NCI-H1092 treated with DMSO at 0.1 percent for 48 hours (cell line): ENCODE measurements around the gene CMSS1.

Source experiments
- DNase-seq: peaks from one replicate; lab custom pipeline; 2025; lab: John Stamatoyannopoulos, UW

Gene CMSS1

DNA sequence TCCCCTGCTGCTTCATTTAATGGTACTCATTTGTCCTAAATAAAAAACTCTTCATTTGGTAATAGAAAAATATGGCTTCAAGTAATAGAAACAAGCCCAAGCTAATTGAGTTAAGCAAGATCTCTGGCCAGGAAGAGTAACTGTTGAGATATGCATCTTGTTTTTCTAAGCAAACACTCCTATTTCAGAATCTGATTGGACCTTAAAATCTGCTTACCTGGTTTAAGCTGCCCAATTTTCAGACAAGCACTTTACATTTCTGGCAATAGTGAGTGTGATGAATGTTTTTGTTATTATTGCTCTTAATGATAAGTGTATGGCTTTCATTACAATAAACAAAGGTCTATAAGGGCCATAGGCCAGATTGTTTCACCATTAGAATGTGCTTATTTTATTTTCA is 86.2 kb downstream of the CMSS1 start:
- DNase-seq: no peak

DNA sequence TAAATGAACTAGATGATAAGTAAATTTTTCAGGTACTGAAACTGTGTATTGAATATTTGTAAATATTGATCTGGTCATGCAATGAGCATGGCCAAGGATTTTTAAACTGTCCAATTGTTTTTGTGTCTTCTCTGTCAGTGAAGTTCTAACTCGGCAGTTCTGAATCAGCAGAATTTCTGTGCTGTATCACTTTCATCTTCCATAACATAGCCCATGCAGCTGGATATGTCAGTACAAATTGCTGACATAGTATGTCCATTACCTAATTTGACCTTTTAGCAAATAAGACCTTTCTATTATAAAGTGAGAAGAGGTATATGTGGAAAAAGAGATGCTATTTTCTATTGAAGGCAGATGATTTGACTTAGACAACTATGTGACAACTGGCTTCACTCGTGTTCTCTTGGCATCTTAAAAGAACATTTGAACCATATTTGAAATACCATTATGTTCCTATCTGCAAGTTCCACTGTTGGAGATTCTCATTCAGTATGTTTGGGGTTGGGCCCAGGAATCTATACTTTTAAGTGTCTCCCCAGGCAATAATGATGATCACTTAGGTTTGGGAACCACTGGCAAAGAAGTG is 90.4 kb downstream of the CMSS1 start:
- DNase-seq: no peak

DNA sequence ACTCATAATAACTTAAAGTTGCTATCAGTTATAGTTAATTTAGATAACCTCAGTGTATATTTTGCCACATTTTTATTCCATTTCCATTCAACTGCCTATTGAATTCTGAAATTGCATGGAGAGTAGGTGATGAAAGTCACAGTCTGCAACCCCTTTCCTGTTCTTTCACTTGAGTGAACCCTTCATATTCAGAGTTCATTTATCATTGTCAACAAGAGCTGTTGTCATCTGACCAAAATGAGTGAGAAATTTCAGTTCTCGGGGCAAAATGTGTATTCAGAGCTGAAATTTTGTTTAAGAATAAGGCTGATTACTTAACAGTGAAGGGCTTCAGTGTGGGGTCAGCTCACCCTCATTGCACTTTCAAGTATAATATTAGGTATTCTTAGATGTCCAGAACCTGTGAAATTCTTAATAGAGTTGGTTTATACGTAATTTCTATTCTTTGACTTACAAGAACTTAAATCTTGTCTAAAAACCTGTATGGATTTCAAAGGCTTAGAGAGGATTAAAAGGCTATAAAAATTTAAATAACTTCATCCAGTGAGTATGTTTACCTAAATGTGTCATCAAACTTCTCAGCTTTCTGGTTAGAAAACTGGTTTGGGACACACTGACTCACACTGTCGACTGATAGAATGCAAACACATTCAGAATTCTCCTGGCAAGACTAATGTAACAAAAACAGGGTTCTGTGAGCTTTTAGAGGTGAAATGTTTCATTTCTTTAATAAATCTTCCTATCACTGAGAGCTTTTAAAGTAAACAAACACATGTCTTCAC is 92.2 kb downstream of the CMSS1 start:
- no peak for DNase-seq

DNA sequence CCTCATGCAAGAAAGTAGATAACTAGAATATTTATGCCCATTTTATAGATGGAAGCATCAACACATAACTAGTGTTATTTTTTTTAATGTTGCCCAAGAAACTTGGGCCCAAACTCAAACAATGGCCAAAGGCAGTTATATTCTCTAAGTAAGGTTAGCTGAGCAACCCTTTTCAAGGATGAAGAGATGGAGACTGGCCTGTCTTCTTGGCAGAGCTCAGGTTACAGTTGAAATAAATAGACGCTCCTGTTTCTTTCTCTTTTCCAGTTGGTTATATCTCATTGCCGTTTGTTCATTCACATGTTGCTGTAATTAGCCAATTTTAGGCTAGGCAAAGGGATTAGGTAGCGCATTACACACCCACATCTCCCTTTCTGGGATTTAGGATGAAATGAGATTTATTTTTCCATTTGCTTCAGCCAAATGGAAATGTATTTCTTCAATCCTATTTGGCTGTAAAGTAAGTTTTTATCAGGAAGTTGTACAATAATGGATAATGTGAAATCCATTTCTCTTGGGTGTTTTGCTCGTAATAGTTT is 93.2 kb downstream of the CMSS1 start:
- no peak for DNase-seq

DNA sequence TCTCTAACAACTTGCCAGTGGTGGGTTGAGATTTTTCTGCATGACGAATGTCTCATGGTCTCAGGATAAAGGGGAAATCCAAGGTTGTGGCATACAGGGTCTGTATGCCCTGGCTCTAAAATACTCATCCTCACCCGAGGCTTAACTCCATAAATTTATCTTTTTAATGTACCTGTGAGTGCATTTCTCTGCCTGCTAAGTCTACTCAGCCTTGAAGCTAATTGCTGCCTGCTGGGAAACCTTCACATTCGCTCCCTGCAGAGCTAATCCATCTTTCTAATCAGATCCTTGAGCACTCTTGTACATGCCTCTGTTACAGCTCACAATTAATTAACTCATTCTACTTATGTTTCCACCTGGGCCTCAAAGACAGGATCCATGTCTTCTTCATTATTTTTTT is 93.8 kb downstream of the CMSS1 start:
- no peak for DNase-seq

DNA sequence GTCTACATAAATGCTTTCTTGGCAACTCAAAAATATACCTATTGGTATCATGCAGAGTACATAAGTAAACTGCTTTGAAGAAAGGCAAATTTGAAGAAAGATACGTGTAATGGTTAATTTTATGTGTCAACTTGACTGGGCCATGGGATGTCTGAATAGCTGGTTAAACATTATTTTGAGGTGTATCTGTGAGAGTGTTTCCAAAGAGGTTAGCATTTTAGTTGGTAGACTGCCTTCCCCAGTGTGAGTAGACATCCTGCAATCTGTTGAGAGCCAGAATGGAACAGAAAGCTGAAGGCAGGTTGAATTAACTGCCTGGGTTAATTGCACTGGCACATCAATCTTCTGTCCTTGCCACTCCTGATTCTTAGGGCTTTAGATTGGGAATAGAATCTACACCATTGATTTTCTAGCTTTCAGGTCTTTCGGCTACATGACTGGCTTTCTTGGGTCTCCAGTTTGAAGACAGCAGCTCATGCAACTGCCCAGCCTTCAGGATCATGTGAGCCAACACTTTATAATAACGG is 98.3 kb downstream of the CMSS1 start:
- no peak for DNase-seq

DNA sequence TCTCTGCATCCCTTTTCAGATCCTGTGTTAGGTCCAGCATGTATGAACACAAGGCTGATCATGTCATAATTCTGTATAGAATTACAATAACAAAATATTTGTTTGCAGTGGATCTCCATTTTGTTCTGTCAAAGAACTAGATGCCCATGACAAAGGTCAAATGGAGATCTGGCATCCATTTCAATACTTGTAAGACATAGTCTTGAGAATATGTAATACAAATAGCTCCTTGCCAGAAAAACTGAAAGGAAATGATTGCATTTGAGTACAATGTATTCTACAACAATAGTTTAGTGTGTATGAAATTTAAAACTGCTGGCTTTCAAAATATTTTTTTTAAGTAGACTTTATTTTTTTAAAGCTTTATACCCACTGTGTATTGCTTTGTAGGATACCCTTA is 101.1 kb downstream of the CMSS1 start:
- no peak for DNase-seq

DNA sequence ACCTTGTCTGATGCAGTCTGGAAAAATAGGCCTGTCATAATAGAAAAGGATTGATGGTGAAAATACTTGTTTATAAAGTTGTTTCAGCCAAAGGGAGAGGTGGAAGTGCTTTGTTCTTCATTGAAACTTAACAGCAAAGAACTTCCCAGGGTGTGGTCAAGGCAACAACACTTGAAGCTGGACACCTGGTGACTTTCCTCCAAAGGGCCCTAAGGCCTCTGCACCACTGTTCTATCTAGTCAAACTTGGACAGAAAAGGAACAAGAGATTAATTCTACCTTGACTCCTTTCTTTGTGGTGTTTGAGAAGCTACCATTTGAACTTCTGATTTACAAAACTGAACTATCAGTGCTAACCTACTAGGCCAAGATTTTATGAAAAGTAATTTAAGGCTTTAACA is 102.0 kb downstream of the CMSS1 start:
- DNase-seq: no peak

DNA sequence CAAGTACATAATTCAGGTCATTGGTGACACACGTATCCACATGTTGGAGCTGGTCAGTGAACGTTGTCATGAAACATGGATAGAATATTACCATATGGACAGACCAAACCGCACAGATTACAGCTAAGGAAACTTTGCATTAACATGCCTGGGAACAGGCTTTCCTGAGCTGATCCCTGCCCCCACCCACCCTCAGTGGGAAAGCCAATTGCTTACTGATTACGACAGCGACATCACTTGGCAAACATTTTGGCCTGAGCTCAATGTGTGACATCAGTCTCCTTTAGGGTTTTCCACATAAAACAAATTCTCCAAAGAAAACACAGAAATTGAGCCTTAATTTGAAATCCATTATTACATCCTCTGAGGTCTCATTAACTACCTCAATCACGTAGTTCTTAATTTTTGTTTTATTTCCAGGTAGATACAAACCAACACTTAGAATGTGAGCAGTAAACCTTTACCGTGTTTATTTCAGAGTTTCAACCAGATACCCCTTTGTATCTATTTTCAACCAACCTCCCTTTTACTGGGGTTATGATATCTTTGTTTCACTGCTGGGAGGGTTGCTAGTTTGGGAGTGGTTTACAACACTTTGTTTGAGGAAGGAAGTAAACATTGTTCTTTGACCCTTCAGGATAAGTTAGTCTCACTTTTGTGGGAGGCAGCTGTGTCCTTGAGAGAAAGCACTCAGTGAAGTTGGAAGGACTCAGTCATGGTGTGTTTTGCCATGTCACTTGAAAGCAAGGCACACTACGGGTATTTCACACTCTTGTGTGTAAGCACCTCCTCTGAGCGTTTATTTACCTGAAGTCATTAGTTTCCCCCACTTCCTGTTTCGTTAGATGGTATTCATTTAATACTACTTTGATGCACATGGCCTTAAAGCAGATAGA is 103.1 kb downstream of the CMSS1 start:
- DNase-seq: no peak

DNA sequence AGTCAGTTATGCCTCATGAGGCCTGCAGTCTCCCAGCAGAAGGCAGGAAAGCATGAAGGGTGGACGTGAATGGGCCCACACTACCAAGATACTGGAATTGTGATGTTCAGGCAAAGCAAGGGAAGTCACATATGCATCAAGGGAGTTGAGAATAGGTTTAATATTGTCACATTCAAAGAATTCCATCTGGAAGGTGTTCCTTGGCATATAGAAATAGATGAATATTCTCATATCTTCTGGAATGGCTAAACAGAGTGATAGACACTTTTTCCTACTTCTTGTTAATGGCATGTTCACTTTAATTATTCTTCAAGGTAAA is 103.7 kb downstream of the CMSS1 start:
- no peak for DNase-seq

DNA sequence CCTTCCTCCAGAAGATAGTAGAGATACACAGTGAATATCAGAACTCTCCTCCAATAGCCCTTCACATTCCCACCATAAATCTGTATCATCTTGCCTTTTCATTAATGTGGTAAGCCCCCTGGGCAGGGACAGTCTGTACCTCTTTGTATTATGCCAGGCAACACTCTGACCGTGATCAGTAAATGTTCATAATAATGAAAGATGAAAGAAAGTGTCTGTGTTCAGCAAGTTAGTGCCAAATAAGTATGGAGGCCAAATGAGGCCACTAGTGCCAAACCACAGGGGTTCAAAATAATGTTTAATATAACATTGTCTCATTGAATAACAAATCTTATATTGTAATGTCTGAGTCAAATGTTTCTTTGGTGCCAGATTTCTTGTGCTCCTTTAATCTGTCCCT is 104.3 kb downstream of the CMSS1 start:
- DNase-seq: no peak

DNA sequence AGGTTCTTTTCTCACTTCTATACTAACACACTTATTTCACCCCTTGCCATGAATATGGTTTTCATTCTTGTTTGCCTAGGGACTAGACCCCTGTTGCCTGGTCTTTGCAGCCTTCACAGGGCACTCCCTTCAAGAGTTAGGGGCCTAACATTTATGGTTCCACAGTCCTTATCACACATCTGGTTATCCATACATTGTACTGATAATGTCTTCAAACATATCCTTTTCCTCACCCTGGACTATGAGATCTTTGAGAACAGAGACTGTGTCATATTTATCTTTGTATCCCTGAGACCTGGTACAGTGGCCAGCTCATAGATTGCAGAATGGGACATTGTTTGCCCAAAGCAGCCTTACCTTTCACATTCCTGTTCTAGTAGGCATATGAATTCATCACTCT is 106.2 kb downstream of the CMSS1 start:
- DNase-seq: no peak

DNA sequence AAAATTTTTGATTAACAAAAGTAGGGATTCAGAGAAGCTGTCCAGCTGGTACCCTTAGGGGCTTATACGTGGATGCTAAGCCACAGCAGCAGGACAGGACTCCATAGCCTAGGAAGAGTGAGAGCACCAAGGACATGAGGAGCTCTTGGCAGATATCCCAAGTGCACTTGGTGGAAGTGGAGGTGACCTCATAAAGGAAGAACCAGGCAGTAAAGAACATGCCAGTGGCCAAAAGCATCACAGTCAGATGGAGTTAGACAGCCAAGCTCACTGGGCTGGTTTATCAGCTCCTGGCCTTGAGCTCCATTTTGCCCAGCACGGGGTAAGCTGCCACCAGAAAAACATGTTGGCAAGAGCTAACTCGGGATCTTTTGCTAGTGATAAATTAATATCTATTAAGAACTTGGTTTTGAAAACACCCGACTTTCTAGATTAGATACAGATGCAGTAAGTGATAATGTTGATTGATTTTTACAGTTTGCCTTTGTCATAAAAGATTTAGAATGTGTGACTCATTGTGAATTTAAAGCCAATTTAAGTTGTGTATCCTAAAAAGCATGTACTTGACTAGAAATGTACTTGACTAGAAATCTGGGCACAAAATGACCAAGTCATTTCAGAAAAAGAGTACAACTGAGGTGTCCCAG is 108.0 kb downstream of the CMSS1 start:
- DNase-seq: peak; percentile 67

DNA sequence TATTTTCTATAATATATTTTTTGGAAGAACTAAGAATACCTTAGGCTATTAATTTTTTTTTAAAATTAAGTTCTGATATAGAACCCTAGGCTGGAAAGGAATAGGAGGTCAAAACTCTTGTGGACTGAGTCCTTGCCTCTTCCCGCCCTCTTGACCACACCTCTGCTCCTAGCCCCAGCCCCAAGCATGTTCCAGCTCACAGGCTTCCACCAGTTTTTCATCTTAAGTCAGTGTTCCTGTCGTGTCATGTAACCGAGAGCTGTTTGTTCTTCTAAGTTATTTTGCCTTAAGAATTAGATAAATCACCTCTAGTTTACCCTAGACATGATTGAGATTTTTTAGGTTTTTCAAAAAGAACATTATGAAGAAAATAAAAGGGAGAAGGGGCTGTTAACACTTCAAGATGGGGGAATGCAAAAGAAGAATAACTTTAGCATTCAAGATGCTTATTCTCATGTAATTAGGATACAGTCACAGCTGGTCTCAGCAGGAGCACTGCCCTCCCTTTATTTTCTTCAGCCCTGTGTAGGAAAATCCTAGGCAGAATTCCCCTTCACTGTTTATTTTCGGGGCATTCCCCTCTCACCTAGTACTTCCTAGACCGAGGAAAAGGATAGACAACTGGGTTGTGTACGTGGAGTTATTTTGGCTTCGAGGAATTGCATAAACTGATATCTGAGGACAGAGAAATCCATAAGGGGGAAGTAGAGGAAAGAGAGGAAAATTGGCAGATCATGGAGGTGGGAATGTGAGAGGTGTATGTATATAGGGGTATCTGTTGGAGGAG is 110.2 kb downstream of the CMSS1 start:
- no peak for DNase-seq

DNA sequence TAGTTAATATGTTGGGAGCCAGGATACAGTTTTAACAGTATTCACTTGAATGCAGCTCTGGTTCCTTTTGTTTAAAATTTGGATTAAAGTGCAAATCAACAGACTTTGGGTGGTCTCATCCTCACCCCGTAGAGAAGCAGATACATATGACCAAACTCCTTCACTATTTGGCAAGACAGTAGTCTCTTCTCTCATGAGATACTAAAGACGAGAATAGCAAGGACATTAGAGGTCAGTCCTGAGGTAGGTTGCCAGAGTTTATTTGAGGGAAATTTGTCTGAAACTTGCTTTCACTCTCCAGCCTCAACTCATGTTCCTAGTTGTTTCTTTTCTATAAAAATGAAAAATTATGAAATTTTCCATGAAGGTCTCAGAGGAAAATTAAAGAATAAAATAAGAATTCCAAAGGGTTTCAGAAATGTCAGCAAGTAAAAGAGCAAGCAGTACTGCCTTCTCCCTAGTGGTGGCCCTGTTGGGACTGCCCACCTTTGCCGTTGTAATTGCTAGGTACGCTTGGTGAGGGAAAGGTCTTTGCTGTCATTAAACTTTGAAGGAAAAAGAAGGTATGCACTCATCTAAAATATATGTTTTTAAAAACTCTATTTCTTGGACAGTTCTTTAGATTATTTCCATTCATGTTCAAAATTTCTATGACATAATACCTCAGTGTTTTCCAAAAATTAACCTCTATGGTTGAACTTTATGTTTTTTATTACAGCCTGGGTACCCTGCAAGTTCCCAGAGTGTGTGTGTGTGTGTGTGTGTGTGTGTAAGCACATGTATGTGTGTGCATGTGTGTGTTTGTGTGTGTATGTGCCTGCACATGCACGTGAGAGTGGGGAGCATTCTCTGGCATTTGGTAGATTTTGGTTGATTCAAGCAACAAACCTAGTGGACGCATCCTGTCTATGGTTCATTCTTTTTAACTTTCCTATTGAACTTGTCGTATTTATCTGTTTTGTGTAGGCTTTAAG is 111.4 kb downstream of the CMSS1 start:
- DNase-seq: no peak

DNA sequence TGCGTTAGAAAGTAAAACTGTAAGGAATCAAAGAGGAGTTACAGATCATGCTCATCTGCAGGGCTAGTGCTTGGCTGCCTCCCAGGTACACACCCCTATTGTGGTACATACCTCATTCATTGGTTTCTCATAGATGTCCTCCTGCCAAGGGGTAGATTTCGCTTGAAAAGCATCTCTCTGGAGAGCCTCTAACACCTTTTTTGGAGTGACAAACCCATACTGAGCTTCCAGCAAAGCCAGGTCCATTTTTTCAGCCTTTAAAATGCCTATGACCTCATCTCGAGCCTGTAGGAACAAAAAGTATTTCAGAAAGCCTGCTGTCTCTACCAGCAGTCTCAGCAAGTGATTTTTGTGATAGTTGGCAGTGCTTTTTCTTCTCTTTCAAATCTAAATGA is 112.1 kb downstream of the CMSS1 start:
- peak; percentile 46 for DNase-seq

DNA sequence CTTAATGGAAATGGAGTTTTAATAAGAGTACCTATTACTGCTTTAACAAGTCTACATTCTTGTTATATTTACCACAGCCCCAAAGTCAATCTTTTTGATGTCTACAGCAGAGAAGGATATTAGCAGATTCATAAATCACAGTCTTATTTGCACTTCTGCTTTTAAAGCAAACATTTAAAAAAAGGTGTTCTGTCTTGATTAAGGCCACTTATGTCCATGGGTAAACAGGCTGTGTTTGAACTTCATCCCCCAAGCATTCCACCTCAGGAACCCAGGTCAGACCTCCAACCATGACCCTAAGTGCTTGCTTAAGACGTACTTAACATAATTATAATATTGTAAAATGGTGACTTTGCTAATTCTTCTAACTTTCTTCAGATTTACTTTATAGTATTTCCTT is 113.4 kb downstream of the CMSS1 start:
- no peak for DNase-seq

DNA sequence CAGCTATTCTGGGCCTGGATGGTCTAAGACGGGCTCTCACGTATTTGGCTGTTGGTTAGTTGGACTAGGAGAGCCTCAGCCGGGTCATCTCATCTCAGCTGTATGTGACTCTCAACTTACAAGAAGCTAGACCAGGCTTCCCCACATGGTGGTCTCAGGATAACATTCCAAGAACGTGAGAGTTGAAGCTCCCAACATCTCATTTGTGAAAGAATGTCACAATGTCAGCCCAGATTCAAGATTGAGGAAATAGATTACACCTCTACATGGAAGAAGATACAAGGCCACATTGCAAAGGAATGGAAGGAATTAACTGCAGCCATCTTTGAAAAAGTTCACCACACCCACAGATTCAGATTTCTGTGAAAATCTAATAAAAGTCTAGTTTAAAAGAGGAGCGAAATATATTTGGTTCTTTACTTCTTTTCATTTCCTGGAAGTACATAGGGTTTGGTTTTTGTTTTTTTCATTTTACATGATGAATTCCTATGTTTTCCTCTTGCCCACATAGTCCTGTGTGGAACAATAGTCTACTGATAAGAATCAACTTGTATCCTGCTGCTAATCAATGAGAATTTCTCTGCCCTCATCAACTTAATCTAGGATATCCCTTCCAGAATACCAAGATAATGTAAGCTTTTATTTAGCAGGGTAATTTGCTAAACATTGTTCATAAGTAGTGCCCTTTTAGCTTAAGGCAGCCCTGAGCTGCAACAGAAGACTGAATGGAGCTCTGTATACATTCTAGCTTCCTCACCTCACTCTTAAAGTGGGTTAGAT is 116.5 kb downstream of the CMSS1 start:
- DNase-seq: no peak
